Measurements from ENCODE around the gene IGSF9.

The IGSF9 gene

GRCh38 chr1:159924025-159924790 is 21.2 kb downstream of the IGSF9 start:
- Histone ChIP-seq H3K9me2 (replicated peaks; ENCODE audit: insufficient read depth, low read length) (no peaks in the 10 kb centered on the region), H3K36me3 (ENCODE audit: low read length) (0 out of 2 replicates have a peak, but pooled peaks cover 6% of the 10 kb centered on the region), H3K4me3 (ENCODE audit: insufficient read depth, low read length, poor library complexity, severe bottlenecking) (peak overlapping the region; percentile 84), H3F3A (ENCODE audit: insufficient read depth) (peaks cover 17% of the 10 kb centered on the region), H2AFZ (ENCODE audit: low read depth, low read length, severe bottlenecking) (peak overlapping the region; percentile 28), H3K27ac (ENCODE audit: low read depth, low read length) (peak overlapping the region; percentile 87), H3K27me3 (ENCODE audit: low read length) (no peaks in the 10 kb centered on the region), H3K79me2 (ENCODE audit: insufficient read depth, low read length) (peaks cover 52% of the 10 kb centered on the region), H3K4me2 (ENCODE audit: low read depth, low read length, poor library complexity, severe bottlenecking) (peak overlapping the region; percentile 61), H3K9me3 (ENCODE audit: insufficient read depth, low read length) (no peaks in the 10 kb centered on the region), H4K20me1 (ENCODE audit: low read depth, low read length) (peaks cover 4% of the 10 kb centered on the region; the same call in 1 of the 2 replicates), H3K9ac (ENCODE audit: low read length) (peak overlapping the region; percentile 85)
- TF ChIP-seq CTCF (IDR thresholded peaks at IDR 0.05; ENCODE audit: insufficient read depth, low read length, poor library complexity, severe bottlenecking): no peak

- Histone ChIP-seq H3K36me3 (ENCODE audit: low read length) (0 out of 2 replicates have a peak, but pooled peaks cover 6% of the 10 kb centered on the region), H3K4me2 (ENCODE audit: low read depth, low read length, poor library complexity, severe bottlenecking) (peak overlapping the region; percentile 61), H3K9ac (ENCODE audit: low read length) (peak overlapping the region; percentile 85), H3K9me2 (replicated peaks; ENCODE audit: insufficient read depth, low read length) (no peaks in the 10 kb centered on the region), H3K4me3 (ENCODE audit: insufficient read depth, low read length, poor library complexity, severe bottlenecking) (peak overlapping the region; percentile 84), H2AFZ (ENCODE audit: low read depth, low read length, severe bottlenecking) (no peak overlapping the region), H3K9me3 (ENCODE audit: insufficient read depth, low read length) (no peaks in the 10 kb centered on the region), H3K79me2 (ENCODE audit: insufficient read depth, low read length) (peaks cover 52% of the 10 kb centered on the region), H4K20me1 (ENCODE audit: low read depth, low read length) (peaks cover 4% of the 10 kb centered on the region; the same call in 1 of the 2 replicates), H3K27ac (ENCODE audit: low read depth, low read length) (peak overlapping the region; percentile 87), H3K27me3 (ENCODE audit: low read length) (no peaks in the 10 kb centered on the region), H3F3A (ENCODE audit: insufficient read depth) (peaks cover 17% of the 10 kb centered on the region)
- TF ChIP-seq EZH2phosphoT487 (conservative IDR thresholded peaks at IDR 0.05; ENCODE audit: low read length) (no peak), CTCF (IDR thresholded peaks at IDR 0.05; ENCODE audit: insufficient read depth, low read length, poor library complexity, severe bottlenecking) (no peak)
Measured at GRCh38 chr1:159923203-159924024, 22.0 kb downstream of the IGSF9 start.

- H3K79me2 ChIP-seq (ENCODE audit: insufficient read depth, low read length): peaks cover 52% of the 10 kb centered on the region
- H3K27ac ChIP-seq (ENCODE audit: low read depth, low read length): peak overlapping the region; percentile 87
- H3K9me3 ChIP-seq (ENCODE audit: insufficient read depth, low read length): no peaks in the 10 kb centered on the region
- H3F3A ChIP-seq (ENCODE audit: insufficient read depth): peaks cover 17% of the 10 kb centered on the region
- H3K4me2 ChIP-seq (ENCODE audit: low read depth, low read length, poor library complexity, severe bottlenecking): peak overlapping the region; percentile 61
- TF ChIP-seq EZH2phosphoT487 (conservative IDR thresholded peaks at IDR 0.05; ENCODE audit: low read length): no peak
- TF ChIP-seq CTCF (IDR thresholded peaks at IDR 0.05; ENCODE audit: insufficient read depth, low read length, poor library complexity, severe bottlenecking): no peak
- H2AFZ ChIP-seq (ENCODE audit: low read depth, low read length, severe bottlenecking): no peak overlapping the region
- no peaks in the 10 kb centered on the region for H3K9me2 ChIP-seq (replicated peaks; ENCODE audit: insufficient read depth, low read length)
- peak overlapping the region; percentile 85 for H3K9ac ChIP-seq (ENCODE audit: low read length)
- H3K36me3 ChIP-seq (ENCODE audit: low read length): 0 out of 2 replicates have a peak, but pooled peaks cover 6% of the 10 kb centered on the region
- H3K27me3 ChIP-seq (ENCODE audit: low read length): no peaks in the 10 kb centered on the region
- peak overlapping the region; percentile 84 for H3K4me3 ChIP-seq (ENCODE audit: insufficient read depth, low read length, poor library complexity, severe bottlenecking)
- peaks cover 4% of the 10 kb centered on the region; the same call in 1 of the 2 replicates for H4K20me1 ChIP-seq (ENCODE audit: low read depth, low read length)
Measured at GRCh38 chr1:159922511-159923202, 22.8 kb downstream of the IGSF9 start.

All from SU-DHL-6 (cell line).